SKM-1 (cell line): ENCODE results near the gene OR2S2.

Experiments used
- DNase-seq: peaks from one replicate; lab custom pipeline; 2025; ENCODE audit not compliant: unreplicated experiment; lab: John Stamatoyannopoulos, UW

Gene OR2S2

DNA sequence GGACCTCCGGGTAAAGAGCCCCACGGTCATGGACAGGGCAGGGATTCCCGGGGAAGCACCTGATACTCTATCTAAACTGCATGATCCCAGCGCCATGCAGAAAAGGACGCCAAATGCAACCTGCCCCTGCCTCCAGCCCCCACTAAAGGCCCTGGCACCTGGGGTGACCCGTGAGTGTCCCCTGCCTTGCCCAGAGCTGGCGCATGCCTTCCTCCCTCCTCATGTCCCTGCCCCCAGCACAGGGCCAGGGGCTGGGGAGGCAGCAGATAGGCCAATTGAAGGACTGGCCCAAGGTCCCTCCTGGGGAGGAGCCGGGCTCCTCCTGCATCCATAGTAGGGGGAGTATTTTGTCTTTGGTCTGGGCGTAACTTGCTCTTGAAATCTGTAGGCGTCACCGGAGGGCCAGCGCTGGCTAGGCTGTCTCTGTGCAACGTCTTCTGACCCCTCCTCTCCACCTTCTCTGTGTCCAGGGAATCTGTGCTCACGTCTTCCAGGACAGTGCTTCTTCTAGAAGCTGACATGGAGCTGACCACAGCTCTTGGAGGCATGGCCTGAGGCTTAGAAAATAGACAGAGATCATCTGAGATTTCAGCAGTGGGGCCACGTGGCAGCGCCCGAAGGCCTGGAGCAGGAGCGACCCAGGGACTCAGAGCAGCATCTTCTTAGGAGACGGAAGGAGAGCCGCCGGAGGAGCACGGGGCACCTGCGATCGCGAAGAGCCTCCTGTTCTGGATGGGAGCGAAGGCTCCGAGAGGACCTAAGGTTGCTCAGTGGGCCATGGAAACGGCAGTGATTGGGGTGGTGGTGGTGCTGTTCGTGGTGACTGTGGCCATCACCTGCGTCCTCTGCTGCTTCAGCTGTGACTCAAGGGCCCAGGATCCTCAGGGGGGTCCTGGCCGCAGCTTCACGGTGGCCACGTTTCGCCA is 48.0 kb downstream of the OR2S2 start:
- no peak for DNase-seq

DNA sequence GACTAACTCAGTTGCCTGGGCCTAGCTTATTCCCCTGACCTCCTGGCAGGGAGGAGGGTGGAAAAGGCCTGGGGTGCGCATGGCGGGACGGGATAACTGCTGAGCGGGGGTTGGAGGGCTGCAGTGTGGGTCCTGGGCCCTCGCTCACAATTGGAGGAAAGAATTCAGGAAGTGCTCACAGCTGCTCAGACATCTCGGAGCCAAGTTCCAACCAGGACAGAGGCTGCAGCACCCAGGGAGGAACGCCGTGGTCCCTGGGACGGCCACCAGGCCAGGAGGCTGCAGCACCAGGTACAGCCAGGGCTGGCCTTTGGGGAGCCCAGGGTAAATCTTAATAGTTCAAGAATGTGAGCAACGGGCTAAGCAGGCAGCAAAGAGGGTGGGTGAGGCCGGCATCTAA is 48.7 kb downstream of the OR2S2 start, which contains the start of gene SPAAR:
Gene SPAAR, plus strand, starts transcription at position 217 of the 400 bp plus-strand sequence. CDS start 974 bp downstream, outside the sequence.
- DNase-seq, result no peak

DNA sequence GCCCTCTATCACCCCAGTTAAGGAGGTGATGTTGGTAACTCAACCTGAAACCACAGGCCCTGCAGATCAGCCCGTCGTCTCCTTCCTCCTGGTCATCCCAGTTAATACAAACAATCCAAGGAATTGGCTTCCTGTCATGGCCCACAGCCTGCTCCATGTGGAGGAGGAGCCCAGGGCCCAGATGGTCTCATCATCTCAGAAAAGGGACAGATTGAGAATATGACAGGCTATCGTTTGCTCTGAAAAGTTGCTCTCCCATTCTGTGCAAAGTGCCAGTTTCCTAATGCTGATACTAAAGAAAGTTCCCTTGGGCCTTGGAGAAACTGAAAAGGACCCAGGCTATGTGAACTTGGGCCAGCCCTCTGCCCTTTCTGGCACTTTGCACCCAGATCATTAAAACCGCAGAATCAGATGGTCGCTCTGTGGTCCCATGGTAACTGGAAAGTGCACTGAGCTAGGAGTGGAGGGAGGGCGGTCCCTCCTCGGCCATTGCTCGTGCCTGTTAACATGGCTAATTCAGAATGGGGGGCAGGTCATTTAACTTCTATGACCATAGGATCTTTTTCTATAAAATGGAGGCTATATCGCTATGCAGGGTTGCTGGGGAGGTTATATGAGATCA is 49.3 kb downstream of the OR2S2 start:
- no peak for DNase-seq

DNA sequence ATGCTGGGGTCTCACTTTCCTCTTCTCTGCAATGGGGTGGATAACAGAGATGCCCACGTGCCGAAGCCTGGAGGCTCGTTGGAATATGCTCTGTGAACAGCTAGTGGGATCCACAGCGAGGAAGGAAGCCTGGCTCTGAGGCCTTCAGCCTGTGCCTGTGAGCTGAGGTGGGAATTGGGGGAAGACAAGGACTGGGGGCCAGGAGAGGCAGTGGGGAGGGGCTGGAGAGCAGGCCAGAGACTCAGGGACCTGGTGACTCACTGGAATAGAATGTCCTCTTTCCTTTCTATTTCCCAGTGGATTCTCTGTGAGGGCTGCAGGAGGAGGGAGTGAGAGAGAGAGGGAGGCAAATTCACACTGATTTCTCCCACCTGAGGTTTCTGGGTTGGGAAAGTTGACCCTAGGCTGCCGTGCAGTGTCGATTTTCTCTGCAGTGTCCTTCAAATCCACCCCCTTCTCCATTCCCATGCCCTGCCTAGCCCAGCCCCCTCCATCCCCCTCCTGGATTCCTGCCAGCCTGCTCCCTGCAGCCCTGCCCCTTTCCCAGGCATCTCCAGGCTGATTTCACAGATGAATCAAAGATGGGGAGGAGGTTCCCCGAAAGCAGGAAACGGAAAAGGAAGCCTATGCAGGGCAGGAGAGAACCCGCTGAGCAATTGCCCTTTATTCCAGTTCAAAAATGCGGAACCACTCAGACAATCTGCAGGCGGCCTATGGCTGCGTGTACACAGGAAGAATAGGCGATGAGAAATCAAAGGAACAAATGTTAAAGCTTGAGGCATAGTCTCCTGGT is 50.0 kb downstream of the OR2S2 start:
- no peak for DNase-seq
